Limb (tissue), 2 donors: ENCODE data around the gene FOXP1.

Source experiments
- DNase-seq, 2 donors: peaks; one replicate each; pipeline ENCODE4 v3.0.0-alpha.2; 2016; ENCODE audit errors: extremely low spot score in 2 of 2

FOXP1 gene

DNA sequence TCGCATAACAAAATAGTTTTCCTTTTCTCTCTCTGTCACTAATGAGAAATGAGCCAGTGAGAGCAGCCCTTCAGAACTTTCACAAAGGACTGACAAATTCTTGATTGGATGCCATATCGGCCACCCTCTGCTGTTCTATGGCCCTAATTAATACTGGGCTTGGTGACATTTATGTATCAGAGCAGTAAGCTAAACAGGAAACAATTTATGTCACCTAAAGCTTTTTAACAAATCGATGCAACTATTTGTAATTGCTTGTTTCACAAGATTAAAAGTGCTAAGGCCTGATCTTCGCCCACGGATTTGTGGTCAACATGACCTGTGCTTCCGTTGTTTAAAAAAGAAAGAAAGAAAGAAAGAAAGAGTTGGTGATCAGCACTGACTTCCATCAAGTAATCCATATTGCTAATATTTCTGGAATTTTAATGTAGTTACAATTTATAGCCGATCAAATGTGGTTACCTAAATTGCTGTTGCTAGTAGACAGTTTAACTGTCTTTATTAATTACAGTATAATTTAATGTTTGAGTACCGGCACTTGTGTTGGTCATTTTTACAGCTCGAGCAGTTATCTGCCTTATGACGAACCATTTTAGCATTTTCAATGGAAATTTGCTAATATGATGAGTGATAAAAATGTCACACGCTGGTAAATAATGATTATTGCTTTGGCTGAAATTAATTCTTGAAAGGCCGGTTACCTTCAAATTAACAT is 631.3 kb downstream of the FOXP1 start:
- DNase-seq, result no peak

DNA sequence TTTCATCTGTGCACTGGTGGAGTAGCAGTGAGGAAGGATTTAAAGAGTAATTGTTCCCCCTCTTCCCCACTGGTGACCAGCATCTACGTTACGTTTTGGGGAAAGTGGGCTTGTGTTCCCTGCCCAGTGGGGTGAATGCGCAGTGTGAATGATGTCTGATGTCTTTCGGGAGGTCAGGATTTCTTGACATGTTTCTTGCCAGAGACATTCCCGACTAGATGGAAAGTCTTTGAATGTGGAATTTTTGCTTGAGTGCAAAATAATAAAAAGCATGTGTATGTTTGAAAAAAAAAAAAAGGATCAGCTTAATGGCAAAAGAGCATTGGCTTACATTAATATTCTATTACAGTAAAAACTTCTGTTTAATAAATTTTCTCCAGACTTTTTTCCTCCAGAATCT is 632.2 kb downstream of the FOXP1 start:
- peak in 1 of 2 donors; percentile 56 for DNase-seq

DNA sequence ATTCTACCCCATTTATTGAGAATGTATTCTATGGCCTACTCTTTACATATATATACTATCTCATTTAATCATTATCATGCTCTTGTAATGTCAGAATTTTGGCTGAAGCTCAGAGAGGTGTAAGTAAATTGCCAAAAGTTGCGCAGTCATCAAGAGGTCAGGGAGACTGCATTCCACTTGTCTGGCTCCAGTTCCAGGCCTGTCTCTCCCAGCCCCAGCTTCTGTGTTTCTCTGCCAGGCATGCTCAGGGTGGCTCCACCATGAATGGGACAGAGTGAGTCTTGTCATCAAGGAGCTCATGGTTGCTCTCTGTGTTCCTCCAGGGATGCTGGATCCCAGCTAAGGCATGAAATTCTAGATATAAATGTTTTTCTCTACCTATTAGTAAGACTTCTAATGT is 635.9 kb downstream of the FOXP1 start:
- DNase-seq, result no peak

DNA sequence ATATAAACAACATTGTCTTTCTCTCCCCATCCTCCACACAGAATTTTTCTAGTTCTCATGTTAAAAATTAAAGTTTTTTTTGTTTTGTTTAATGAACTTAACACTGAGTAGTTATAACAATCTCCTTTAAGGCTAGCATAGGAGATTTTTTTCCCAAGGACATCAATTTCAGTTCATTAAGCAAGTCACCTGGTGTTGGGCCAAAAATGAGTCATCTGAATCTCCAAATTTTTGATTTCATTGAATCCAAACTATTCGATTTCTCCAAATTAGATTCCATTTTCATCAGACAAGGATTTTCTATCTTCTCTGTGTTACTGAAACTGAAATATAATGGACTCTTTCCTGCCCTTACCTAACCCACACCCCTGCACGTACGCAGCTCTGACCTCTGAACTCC is 639.6 kb downstream of the FOXP1 start:
- DNase-seq, result no peak

DNA sequence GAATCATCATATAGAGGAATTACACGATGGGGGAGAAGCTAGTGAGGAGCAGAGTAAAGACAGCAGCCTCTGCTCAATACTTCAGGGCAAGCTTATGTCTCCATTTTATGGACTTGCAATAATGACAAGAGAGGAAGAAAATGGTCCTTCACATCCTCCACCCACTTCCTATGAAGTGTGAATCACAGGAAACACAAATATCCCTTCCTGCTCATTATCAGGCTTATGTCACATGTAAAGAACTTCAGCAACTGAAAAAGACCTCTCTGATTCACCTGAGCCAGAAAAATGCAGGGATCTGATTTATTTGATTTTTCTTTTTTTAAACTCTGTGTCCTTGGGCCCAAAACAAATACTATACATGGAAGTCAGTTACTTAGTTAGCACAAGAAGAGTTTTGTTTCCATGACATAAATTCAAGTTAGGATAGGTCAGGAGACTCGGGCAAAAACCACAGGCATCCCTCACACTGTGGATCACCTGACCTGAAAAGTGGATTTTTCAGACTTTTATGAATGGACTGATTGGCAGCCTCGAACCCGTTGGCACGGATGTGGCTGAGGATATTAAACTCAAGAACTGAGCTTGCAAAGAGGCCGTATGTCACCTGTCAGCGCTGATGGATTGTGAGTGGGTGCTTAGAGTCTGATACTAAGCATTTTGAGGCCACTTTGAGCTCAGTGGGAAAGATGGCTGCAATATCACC is 650.3 kb downstream of the FOXP1 start:
- DNase-seq, result no peak

DNA sequence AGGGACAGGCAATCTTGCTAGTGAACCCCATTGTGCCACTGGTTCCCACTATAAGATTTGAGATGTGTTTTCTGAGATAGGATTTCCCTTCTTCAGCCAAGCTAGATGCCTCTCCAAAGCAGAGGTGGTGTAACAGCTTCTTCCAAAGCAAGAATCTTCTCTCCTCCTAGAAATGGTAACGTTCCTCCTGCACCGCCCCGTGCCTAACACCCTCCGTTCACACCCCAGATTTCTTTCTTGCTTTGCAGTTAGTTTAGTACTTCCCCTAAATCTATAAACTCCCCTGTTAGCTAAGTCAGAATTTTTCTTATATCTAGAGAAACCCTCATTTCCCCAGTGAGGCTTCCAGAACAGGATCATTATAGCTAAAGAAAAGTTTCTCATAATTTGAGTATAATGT is 653.5 kb downstream of the FOXP1 start:
- no peak for DNase-seq

DNA sequence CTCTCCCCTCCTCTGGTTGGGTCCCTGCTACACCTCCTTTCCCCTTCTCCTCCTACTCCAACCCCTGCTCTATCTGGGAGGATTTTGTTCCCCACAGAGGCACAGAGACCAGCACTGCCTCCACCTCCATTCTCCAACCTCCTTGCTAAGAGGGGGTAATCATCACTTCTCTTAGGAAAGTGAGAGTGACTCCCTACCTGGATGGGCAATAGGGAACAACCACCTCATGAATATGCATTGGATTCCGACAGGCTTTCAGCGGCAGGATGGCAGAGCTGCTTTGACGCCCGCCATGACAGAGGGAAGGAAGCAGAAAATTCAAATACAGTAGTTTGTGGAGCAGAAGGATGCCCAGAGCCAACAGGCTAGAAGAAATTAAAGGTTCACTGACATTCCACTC is 656.3 kb downstream of the FOXP1 start:
- no peak for DNase-seq

DNA sequence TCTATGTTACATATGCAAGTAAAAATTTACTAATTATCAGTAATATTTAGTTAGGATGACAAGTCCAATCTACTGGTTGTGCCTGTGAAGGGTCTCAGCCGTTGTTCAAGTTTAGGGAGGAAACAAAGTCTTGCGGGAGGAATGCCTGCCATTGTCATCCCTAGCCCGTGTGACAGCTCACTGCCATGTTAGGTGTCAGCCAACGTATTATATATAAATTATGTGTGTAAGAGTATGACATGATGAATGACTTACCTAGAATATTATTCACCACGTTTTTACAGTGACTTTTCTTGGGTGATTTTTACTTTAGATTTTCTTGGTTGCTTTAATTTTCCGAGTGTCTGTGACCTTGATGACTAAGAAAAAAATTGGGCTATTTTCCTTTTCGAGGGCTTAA is 656.7 kb downstream of the FOXP1 start:
- no peak for DNase-seq

DNA sequence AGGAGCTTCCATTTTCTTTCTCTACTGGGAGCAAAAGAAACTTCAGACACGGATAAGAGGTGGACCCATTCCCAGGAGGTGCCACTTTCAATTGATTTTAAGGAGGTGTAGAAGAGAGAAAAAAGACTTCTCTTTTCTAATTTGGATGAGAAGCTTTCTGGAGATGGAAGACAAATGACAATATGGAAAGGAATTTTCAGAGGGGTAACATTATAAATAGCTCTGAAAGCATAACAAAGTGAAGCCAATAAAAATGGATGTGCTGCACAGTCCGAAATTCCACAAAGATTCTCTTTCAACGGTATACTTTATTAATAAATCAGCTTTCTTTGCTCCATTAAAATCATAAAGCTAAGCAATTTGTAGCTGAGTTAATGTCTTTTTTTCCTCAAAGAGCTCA is 663.9 kb downstream of the FOXP1 start:
- DNase-seq, result no peak

DNA sequence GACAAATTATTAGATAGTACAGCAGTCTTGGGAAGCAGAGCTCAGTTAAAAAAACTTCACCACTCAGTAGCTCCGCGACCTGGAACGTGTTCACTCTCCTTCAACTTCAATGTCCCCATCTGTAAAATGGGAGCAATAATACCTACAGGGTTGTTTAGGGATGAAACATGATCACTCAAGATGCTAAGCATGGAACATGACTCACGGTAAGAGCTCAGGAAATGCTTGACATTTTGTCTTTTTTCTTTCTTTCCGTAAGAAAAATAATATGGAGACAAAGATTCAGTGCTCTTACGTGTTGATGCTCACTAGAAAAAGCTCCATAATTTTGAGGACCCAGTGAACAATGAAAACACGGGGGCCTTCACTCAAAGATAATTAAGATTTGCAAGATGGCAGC is 664.4 kb downstream of the FOXP1 start:
- DNase-seq, result no peak

DNA sequence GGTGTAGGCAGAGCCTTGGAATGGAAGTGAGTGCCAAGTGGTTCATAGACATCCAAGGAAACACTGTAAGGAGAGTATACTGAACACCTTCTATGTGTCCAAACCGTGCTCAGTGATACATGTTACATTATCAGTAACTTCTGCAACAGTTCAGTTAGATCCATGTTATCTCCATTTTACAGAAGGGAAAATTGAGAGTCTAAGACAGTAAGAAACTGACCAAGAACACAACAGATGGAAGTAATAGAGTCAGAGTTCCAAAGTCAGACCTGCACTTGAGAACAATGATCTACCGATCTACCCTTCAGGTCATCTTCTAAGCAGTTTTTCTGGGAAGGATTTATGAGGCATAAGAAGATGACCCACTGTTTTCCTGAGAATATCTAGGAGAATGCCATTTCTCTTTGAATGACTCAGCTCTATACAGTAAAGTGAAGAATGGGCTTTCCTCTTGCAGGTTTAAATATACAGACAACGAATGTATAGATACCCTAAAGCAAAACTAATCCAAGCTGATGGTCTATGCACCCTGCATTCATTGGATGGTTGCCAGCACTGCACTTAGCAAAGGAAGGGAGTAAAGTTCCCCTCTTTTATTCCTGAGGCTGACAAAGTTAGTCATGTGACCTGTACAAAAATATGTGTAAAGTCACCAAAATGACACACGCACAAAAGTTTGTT is 667.0 kb downstream of the FOXP1 start:
- DNase-seq, result no peak

DNA sequence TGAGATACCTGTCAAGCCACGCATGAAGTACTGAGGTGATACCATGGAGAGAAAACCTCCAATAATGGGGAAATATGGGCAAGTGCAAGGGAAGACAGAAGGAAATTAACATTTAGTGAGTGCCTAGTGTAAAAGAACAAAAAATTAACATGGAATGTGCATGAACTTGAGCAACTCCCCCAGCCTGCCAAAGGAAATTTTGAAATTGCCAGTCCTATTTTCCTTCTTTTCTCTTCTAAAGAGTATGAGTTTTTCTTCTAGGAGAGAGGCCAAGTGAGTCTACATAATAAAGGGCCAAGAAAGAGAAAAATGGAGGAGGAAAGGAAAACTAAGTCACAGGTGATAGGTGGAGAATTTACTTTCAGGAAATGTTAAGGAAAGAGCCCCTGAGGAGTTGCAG is 668.7 kb downstream of the FOXP1 start:
- DNase-seq, result no peak

DNA sequence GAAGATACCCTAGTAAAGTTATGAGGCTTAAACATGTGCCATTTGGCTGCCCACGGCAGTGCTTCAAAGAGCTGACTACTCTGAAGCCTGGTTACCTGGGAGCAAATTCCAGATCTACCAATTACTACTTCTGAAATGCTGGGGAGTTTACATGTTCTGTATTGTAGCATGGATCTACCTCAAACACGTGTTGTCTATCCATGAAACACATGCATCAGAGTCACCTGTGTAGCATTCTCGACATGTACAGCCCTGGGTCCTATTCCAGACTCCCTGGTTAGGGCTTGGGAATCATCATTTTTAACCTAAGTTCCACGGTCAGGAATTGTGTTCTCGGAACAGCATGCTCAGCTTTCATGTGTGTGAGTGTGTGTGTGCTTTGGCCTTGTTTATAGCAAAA is 671.8 kb downstream of the FOXP1 start:
- no peak for DNase-seq

DNA sequence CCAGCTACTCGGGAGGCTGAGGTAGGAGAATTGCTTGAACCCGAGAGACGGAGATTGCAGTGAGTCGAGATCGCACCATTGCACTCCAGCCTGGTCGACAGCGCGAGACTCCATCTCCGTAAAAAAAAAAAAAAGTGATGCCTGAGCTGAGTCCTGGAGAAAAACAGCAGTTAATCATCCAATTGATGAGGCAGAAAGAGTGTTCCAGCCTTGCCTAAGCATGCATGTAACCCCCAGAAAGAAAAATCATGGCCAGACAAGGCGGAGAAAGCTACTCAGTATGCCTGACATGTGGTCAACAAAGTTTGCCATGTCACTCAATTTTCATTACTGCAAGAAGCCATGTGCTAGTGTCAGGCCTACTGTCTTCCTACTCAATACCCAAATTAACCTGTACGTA is 678.0 kb downstream of the FOXP1 start:
- no peak for DNase-seq
